GM19438 (cell line): ENCODE data around the gene BDKRB2.

Experiments
- ATAC-seq: cut with Tn5 transposase; IDR thresholded peaks from one replicate; pipeline ENCODE4 v1.9.1; 2021; ENCODE audit warnings: low read depth; ENCODE audit not compliant: unreplicated experiment

The BDKRB2 gene

GRCh38 chr14:96267916-96268315 is 63.3 kb downstream of the BDKRB2 start:
- ATAC-seq: no peak

GRCh38 chr14:96268431-96269358 is 64.1 kb downstream of the BDKRB2 start:
- no peak for ATAC-seq

GRCh38 chr14:96269359-96269710 is 64.7 kb downstream of the BDKRB2 start:
- ATAC-seq: no peak

- no peak for ATAC-seq
These were observed 66.2 kb downstream of the BDKRB2 start for GRCh38 chr14:96270565-96271420.

- ATAC-seq: no peak
These were observed 66.8 kb downstream of the BDKRB2 start for GRCh38 chr14:96271421-96271762.

GRCh38 chr14:96272777-96273473 is 68.3 kb downstream of the BDKRB2 start:
- ATAC-seq: no peak

- ATAC-seq: no peak
These were observed 69.0 kb downstream of the BDKRB2 start for GRCh38 chr14:96273629-96274028.

GRCh38 chr14:96274122-96274521 is 69.5 kb downstream of the BDKRB2 start:
- no peak for ATAC-seq

- no peak for ATAC-seq
These were observed 69.9 kb downstream of the BDKRB2 start for GRCh38 chr14:96274543-96274942.

GRCh38 chr14:96275177-96276112 is 70.8 kb downstream of the BDKRB2 start:
- ATAC-seq: no peak

- ATAC-seq: no peak
These were observed 73.3 kb downstream of the BDKRB2 start for GRCh38 chr14:96277890-96278289.

- no peak for ATAC-seq
These were observed 74.9 kb downstream of the BDKRB2 start for GRCh38 chr14:96279564-96279963.

GRCh38 chr14:96280104-96280503 is 75.5 kb downstream of the BDKRB2 start:
- ATAC-seq: no peak

GRCh38 chr14:96281486-96281885 is 76.8 kb downstream of the BDKRB2 start:
- ATAC-seq: no peak

GRCh38 chr14:96284008-96284407 is 79.4 kb downstream of the BDKRB2 start:
- no peak for ATAC-seq

GRCh38 chr14:96284430-96284829 is 79.8 kb downstream of the BDKRB2 start:
- ATAC-seq: no peak

GRCh38 chr14:96285667-96286066 is 81.0 kb downstream of the BDKRB2 start:
- no peak for ATAC-seq

GRCh38 chr14:96286251-96286650 is 81.6 kb downstream of the BDKRB2 start:
- ATAC-seq: no peak

- no peak for ATAC-seq
These were observed 83.2 kb downstream of the BDKRB2 start for GRCh38 chr14:96287856-96288255.
